ENCODE measurements around the gene TLE1.
A peak's percentile ranks its signal among the peaks of the same experiment; 100 is the strongest.
"Not testable (repeated sequence)": the region's sequence is repeated elsewhere in the genome, so short reads cannot be mapped to it uniquely, and the experiment has no call there.

Gene TLE1

GRCh38 chr9:81689343-81690175 is at the start of gene TLE1:
TLE1 (minus strand) TSS chr9:81689547; CDS start chr9:81688240, 1,307 bp downstream.
- peak; percentile 51 to 67 for DNase-seq

GRCh38 chr9:81737871-81738507 is 48.6 kb upstream of the TLE1 start:
- no peak for DNase-seq

- not testable (repeated sequence) for DNase-seq
Observed at GRCh38 chr9:81730498-81730897, 41.2 kb upstream of the TLE1 start.

- DNase-seq = no peak
Observed at GRCh38 chr9:81729135-81729534, 39.8 kb upstream of the TLE1 start.

- DNase-seq = no peak
Observed at GRCh38 chr9:81724242-81724889, 35.0 kb upstream of the TLE1 start.

GRCh38 chr9:81722277-81722676 is 32.9 kb upstream of the TLE1 start:
- no peak for DNase-seq

GRCh38 chr9:81720450-81721086 is 31.2 kb upstream of the TLE1 start:
- DNase-seq = no peak

GRCh38 chr9:81719972-81720371 is 30.6 kb upstream of the TLE1 start:
- DNase-seq = no peak

GRCh38 chr9:81718244-81718643 is 28.9 kb upstream of the TLE1 start:
- no peak for DNase-seq

GRCh38 chr9:81717747-81718077 is 28.4 kb upstream of the TLE1 start:
- DNase-seq = no peak

GRCh38 chr9:81717061-81717746 is 27.9 kb upstream of the TLE1 start:
- DNase-seq = no peak

GRCh38 chr9:81716409-81716808 is 27.1 kb upstream of the TLE1 start:
- DNase-seq = no peak

GRCh38 chr9:81705578-81705977 is 16.2 kb upstream of the TLE1 start:
- DNase-seq = no peak

GRCh38 chr9:81694541-81694940 is 5.2 kb upstream of the TLE1 start:
- DNase-seq = no peak

- DNase-seq = no peak
Observed at GRCh38 chr9:81693671-81694378, 4.5 kb upstream of the TLE1 start.

GRCh38 chr9:81690251-81690851 is 1.0 kb upstream of the TLE1 start:
- DNase-seq = no peak

- not testable (repeated sequence) for DNase-seq
Observed at GRCh38 chr9:81689093-81689342, 329 bp downstream of the TLE1 start.

GRCh38 chr9:81688262-81689092 is 870 bp downstream of the TLE1 start:
- DNase-seq = not testable (repeated sequence)

- no peak for DNase-seq
Observed at GRCh38 chr9:81687521-81688261, 1.7 kb downstream of the TLE1 start.
